Measurements from ENCODE around the gene CHTF8. TPM values are rescaled to one million over a fixed set of nuclear protein-coding genes. Genes with fewer than 3 reads are reported as not detected.

The CHTF8 gene
- total RNA-seq, 2 experiments from 2014 or later = 25.8 to 28.5 TPM

DNA sequence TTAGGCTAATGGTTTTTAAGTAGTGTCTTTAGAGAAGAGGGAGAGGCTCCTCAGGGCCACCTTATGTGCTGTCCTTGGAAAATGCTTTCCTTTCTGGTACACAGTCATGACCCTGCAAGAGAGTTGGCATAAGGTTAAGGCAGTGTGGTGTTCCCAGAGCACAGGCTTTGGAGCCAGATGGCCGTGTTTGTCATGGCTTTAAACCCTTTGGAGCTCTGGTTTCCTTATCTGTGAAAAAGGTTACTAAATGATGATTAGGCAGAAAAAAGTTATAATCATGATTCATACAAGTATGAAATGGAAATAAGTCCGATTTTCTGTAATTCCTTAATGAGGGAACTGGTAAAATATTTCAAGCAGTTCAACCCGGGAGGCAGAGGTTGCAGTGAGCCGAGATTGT is 13.3 kb upstream of the CHTF8 start:
- no peak overlapping the region for H3K4me3 Mint-ChIP-seq
- Histone ChIP-seq H3K4me1 (ENCODE audit: insufficient read depth, low read length) (no peaks in the 10 kb centered on the region), H3K4me3 (ENCODE audit: low read length) (no peak overlapping the region), H3K27me3 (ENCODE audit: control insufficient read depth in 1 of 2, insufficient read depth in 2 of 2, low read length in 2 of 2) (no peaks in the 10 kb centered on the region), H3K36me3 (ENCODE audit: insufficient read depth, low read length) (peaks cover 52% of the 10 kb centered on the region), H3K27ac (ENCODE audit: low read depth in 1 of 2, low read length in 2 of 2) (no peak overlapping the region), H3K9me3 (ENCODE audit: control insufficient read depth in 1 of 2, insufficient read depth in 1 of 2, low read length in 2 of 2) (no peaks in the 10 kb centered on the region)
- ChIA-PET POLR2A (interaction anchor here (1.0 kb wide), 1 partner anchor 13 kb away, joined by 3 read pairs; no protein-coding TSS in a partner anchor), CTCF (no interaction called here)
- peaks cover 5% of the 10 kb centered on the region for H3K4me1 Mint-ChIP-seq (ENCODE audit: low read depth)
- no peaks in the 10 kb centered on the region for H3K27me3 Mint-ChIP-seq
- H3K36me3 Mint-ChIP-seq (ENCODE audit: low read depth) = peaks cover 67% of the 10 kb centered on the region
- TF ChIP-seq, protein P1, sequence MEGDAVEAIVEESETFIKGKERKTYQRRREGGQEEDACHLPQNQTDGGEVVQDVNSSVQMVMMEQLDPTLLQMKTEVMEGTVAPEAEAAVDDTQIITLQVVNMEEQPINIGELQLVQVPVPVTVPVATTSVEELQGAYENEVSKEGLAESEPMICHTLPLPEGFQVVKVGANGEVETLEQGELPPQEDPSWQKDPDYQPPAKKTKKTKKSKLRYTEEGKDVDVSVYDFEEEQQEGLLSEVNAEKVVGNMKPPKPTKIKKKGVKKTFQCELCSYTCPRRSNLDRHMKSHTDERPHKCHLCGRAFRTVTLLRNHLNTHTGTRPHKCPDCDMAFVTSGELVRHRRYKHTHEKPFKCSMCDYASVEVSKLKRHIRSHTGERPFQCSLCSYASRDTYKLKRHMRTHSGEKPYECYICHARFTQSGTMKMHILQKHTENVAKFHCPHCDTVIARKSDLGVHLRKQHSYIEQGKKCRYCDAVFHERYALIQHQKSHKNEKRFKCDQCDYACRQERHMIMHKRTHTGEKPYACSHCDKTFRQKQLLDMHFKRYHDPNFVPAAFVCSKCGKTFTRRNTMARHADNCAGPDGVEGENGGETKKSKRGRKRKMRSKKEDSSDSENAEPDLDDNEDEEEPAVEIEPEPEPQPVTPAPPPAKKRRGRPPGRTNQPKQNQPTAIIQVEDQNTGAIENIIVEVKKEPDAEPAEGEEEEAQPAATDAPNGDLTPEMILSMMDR (IDR thresholded peaks at IDR 0.05) = no peak
- H3K27ac Mint-ChIP-seq = no peak overlapping the region
- intact Hi-C loops (cut with DNase I, micrococcal nuclease) = no loop called here
- no peak for ATAC-seq (ENCODE audit: poor library complexity)
- no peak for DNase-seq
- no peaks in the 10 kb centered on the region for H3K9me3 Mint-ChIP-seq

DNA sequence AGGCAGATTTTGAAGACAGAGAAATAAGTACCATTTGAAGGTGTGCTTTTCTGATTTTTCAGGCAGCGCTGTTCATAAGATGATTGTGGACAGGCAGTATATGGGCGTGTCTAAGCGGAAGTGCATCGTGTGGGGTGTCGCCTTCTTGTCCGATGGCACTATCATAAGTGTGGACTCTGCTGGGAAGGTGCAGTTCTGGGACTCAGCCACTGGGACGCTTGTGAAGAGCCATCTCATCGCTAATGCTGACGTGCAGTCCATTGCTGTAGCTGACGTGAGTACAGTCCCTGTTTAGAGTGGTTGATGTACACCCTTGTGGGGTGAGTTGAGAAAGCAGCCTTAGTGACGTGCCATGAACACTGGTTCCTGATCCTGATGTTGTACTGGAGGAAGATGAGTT is 10.7 kb upstream of the CHTF8 start:
- no peaks in the 10 kb centered on the region for H3K4me1 ChIP-seq (ENCODE audit: insufficient read depth, low read length)
- peaks cover 75% of the 10 kb centered on the region for H3K36me3 Mint-ChIP-seq (ENCODE audit: low read depth)
- ATAC-seq (ENCODE audit: poor library complexity) (no peak), DNase-seq (peak in 1 of 14 experiments; percentile 20)
- H3K27ac Mint-ChIP-seq = no peak overlapping the region
- H3K27me3 ChIP-seq (ENCODE audit: control insufficient read depth in 1 of 2, insufficient read depth in 2 of 2, low read length in 2 of 2) = no peaks in the 10 kb centered on the region
- TF ChIP-seq, protein P1 (IDR thresholded peaks at IDR 0.05) = no peak
- H3K9me3 ChIP-seq (ENCODE audit: control insufficient read depth in 1 of 2, insufficient read depth in 1 of 2, low read length in 2 of 2) = no peaks in the 10 kb centered on the region
- H3K27me3 Mint-ChIP-seq = no peaks in the 10 kb centered on the region
- intact Hi-C loops (cut with DNase I, micrococcal nuclease) = no loop called here
- no peaks in the 10 kb centered on the region for H3K4me1 Mint-ChIP-seq (ENCODE audit: low read depth)
- CTCF ChIA-PET = no interaction called here
- no peaks in the 10 kb centered on the region for H3K9me3 Mint-ChIP-seq
- no peak overlapping the region for H3K27ac ChIP-seq (ENCODE audit: low read depth in 1 of 2, low read length in 2 of 2)
- no peak overlapping the region for H3K4me3 Mint-ChIP-seq
- POLR2A ChIA-PET = no interaction called here
- H3K4me3 ChIP-seq (ENCODE audit: low read length) = no peak overlapping the region
- peaks cover 60% of the 10 kb centered on the region for H3K36me3 ChIP-seq (ENCODE audit: insufficient read depth, low read length)

DNA sequence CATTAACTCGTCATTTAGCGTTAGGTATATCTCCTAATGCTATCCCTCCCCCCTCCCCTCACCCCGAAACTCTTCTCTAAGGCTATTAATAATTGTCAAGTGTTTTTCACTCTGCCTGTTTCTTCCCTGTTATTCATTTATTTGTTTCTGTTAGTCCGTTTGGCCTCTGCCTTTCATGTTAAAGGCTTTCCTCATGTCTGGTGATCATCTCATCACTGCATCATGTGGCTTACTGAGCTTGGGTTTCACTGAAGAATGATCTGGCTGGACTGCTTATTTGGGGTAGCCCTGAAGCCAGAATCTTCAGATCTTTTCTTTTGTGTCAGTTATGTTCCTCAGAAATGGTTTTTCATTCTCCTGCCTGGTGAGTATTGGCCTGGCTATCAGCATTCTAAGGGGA is 9.5 kb upstream of the CHTF8 start:
- Mint-ChIP-seq H3K4me1 (ENCODE audit: low read depth) (no peaks in the 10 kb centered on the region), H3K27me3 (no peaks in the 10 kb centered on the region), H3K27ac (no peak overlapping the region), H3K9me3 (no peaks in the 10 kb centered on the region), H3K36me3 (ENCODE audit: low read depth) (peaks cover 81% of the 10 kb centered on the region), H3K4me3 (no peak overlapping the region)
- DNase-seq (no peak), ATAC-seq (ENCODE audit: poor library complexity) (no peak)
- intact Hi-C loops (cut with DNase I, micrococcal nuclease) = no loop called here
- no peak overlapping the region for H3K4me3 ChIP-seq (ENCODE audit: low read length)
- H3K27ac ChIP-seq (ENCODE audit: low read depth in 1 of 2, low read length in 2 of 2) = no peak overlapping the region
- H3K36me3 ChIP-seq (ENCODE audit: insufficient read depth, low read length) = peaks cover 70% of the 10 kb centered on the region
- TF ChIP-seq, protein P1 (IDR thresholded peaks at IDR 0.05) = no peak
- CTCF ChIA-PET = interaction anchor here (1.0 kb wide), 1 partner anchor 135 kb away, joined by 3 read pairs; no protein-coding TSS in a partner anchor
- H3K27me3 ChIP-seq (ENCODE audit: control insufficient read depth in 1 of 2, insufficient read depth in 2 of 2, low read length in 2 of 2) = no peaks in the 10 kb centered on the region
- H3K9me3 ChIP-seq (ENCODE audit: control insufficient read depth in 1 of 2, insufficient read depth in 1 of 2, low read length in 2 of 2) = no peaks in the 10 kb centered on the region
- no peaks in the 10 kb centered on the region for H3K4me1 ChIP-seq (ENCODE audit: insufficient read depth, low read length)
- POLR2A ChIA-PET = no interaction called here

All from CD4-positive, alpha-beta T cell (primary cell).